Measurements from ENCODE around the gene GRM5. TPM values are rescaled to one million over a fixed set of nuclear protein-coding genes. Genes with fewer than 3 reads are reported as not detected.

The GRM5 gene
- total and polyA plus RNA-seq, 2 donors from 2014 or later = 0.06 to 0.63 TPM

- Histone ChIP-seq H3K4me1 (ENCODE audit: control insufficient read depth in 2 of 3, insufficient read depth in 2 of 3, low read depth in 1 of 3, low read length in 3 of 3) (no peaks in the 10 kb centered on the region), H3K27ac (ENCODE audit: low read depth in 2 of 2, low read length in 2 of 2) (no peak overlapping the region), H3K9me3 (ENCODE audit: control insufficient read depth in 2 of 3, insufficient read depth in 1 of 3, low read length in 3 of 3) (no peaks in the 10 kb centered on the region), H3K27me3 (ENCODE audit: control insufficient read depth, insufficient read depth, low read length) (no peaks in the 10 kb centered on the region), H3K4me3 (ENCODE audit: low read length in 3 of 3) (no peak overlapping the region), H3K36me3 (ENCODE audit: control insufficient read depth in 2 of 3, insufficient read depth in 3 of 3, low read length in 3 of 3) (no peaks in the 10 kb centered on the region), H3K9ac (ENCODE audit: low read length in 3 of 3) (no peak overlapping the region)
- no peak for FAIRE-seq
- TF ChIP-seq CTCF (IDR thresholded peaks at IDR 0.05; ENCODE audit: borderline replicate concordance, extremely low read depth, insufficient read depth) = no peak
- DNase-seq = no peak
- intact Hi-C loops (cut with DNase I) = no loop called here
These were observed 234.4 kb downstream of the GRM5 start for GRCh38 chr11:88831303-88831890.

- DNase-seq (peak in 2 of 5 donors; percentile 3 to 9), FAIRE-seq (no peak)
- Histone ChIP-seq H3K27ac (ENCODE audit: low read depth in 2 of 2, low read length in 2 of 2) (no peak overlapping the region), H3K4me1 (ENCODE audit: control insufficient read depth in 2 of 3, insufficient read depth in 2 of 3, low read depth in 1 of 3, low read length in 3 of 3) (no peaks in the 10 kb centered on the region), H3K4me3 (ENCODE audit: low read length in 3 of 3) (no peak overlapping the region), H3K9me3 (ENCODE audit: control insufficient read depth in 2 of 3, insufficient read depth in 1 of 3, low read length in 3 of 3) (no peaks in the 10 kb centered on the region), H3K36me3 (ENCODE audit: control insufficient read depth in 2 of 3, insufficient read depth in 3 of 3, low read length in 3 of 3) (no peaks in the 10 kb centered on the region), H3K27me3 (ENCODE audit: control insufficient read depth, insufficient read depth, low read length) (no peaks in the 10 kb centered on the region), H3K9ac (ENCODE audit: low read length in 3 of 3) (no peak overlapping the region)
- TF ChIP-seq CTCF (IDR thresholded peaks at IDR 0.05; ENCODE audit: borderline replicate concordance, extremely low read depth, insufficient read depth) = no peak
- intact Hi-C loops (cut with DNase I) = no loop called here
These were observed 238.6 kb downstream of the GRM5 start for GRCh38 chr11:88827018-88827676.

GRCh38 chr11:88819616-88820015, 246.2 kb downstream of the GRM5 start:
- FAIRE-seq = no peak
- Histone ChIP-seq H3K4me3 (ENCODE audit: low read length in 3 of 3) (no peak overlapping the region), H3K4me1 (ENCODE audit: control insufficient read depth in 2 of 3, insufficient read depth in 2 of 3, low read depth in 1 of 3, low read length in 3 of 3) (no peaks in the 10 kb centered on the region), H3K27ac (ENCODE audit: low read depth in 2 of 2, low read length in 2 of 2) (no peak overlapping the region), H3K36me3 (ENCODE audit: control insufficient read depth in 2 of 3, insufficient read depth in 3 of 3, low read length in 3 of 3) (no peaks in the 10 kb centered on the region), H3K9me3 (ENCODE audit: control insufficient read depth in 2 of 3, insufficient read depth in 1 of 3, low read length in 3 of 3) (no peaks in the 10 kb centered on the region), H3K9ac (ENCODE audit: low read length in 3 of 3) (no peak overlapping the region), H3K27me3 (ENCODE audit: control insufficient read depth, insufficient read depth, low read length) (no peaks in the 10 kb centered on the region)
- intact Hi-C loops (cut with DNase I) = no loop called here
- TF ChIP-seq CTCF (IDR thresholded peaks at IDR 0.05; ENCODE audit: borderline replicate concordance, extremely low read depth, insufficient read depth) = no peak
- no peak for DNase-seq

Measured in kidney (tissue), 14 donors.